SU-DHL-6 (cell line): ENCODE measurements around the gene CHMP6.

Experiments used
- H2AFZ ChIP-seq: fragments of 200-600 bp; sonication (generic); 2 replicates; pipeline ENCODE4 v1.6.1; 2014; ENCODE audit warnings: low read depth, mild to moderate bottlenecking, moderate library complexity, mixed read lengths, antibody characterized with exemption, low read length; ENCODE audit not compliant: severe bottlenecking
- H3F3A ChIP-seq: fragments of 200-600 bp; shearing (Covaris generic); 2 replicates; pipeline ENCODE4 v1.6.0; 2016; ENCODE audit warnings: antibody characterized with exemption, mild to moderate bottlenecking; ENCODE audit not compliant: insufficient read depth
- H3K27ac ChIP-seq: fragments of 200-600 bp; sonication (generic); 2 replicates; pipeline ENCODE4 v1.5.1; 2016; ENCODE audit warnings: low read depth, mild to moderate bottlenecking, low read length, moderate library complexity, mixed read lengths
- H3K27me3 ChIP-seq: fragments of 200-600 bp; sonication (generic), shearing (Covaris generic); 2 replicates; pipeline ENCODE4 v1.6.0; 2014; ENCODE audit warnings: mild to moderate bottlenecking, low read length
- H3K36me3 ChIP-seq: fragments of 200-600 bp; sonication (generic); 2 replicates; pipeline ENCODE4 v1.6.1; 2014; ENCODE audit warnings: mild to moderate bottlenecking, low read length, mixed read lengths
- H3K4me2 ChIP-seq: fragments of 300-600, 200-600 bp; shearing (Covaris generic), sonication (generic); 2 replicates; pipeline ENCODE4 v1.6.0; 2014; ENCODE audit warnings: low read length, low read depth, mild to moderate bottlenecking; ENCODE audit not compliant: poor library complexity, severe bottlenecking
- H3K4me3 ChIP-seq: fragments of 200-600 bp; sonication (generic); 2 replicates; pipeline ENCODE4 v1.5.1; 2014; ENCODE audit warnings: antibody characterized with exemption, low read length, mild to moderate bottlenecking, mixed read lengths; ENCODE audit not compliant: insufficient read depth, poor library complexity, severe bottlenecking
- H3K79me2 ChIP-seq: fragments of 200-600 bp; sonication (generic); 2 replicates; pipeline ENCODE4 v1.6.1; 2014; ENCODE audit warnings: mild to moderate bottlenecking, low read length, moderate library complexity; ENCODE audit not compliant: insufficient read depth
- H3K9ac ChIP-seq: fragments of 200-600 bp; sonication (generic); 2 replicates; pipeline ENCODE4 v1.7.0; 2014; ENCODE audit warnings: mild to moderate bottlenecking, low read length
- H3K9me2 ChIP-seq: fragments of 200-600 bp; sonication (generic); replicated peaks from 2 replicates; pipeline ENCODE4 v1.6.1; 2014; ENCODE audit warnings: low read length; ENCODE audit not compliant: insufficient read depth
- H3K9me3 ChIP-seq: fragments of 200-600 bp; sonication (generic); 2 replicates; pipeline ENCODE4 v1.6.1; 2014; ENCODE audit warnings: low read length, mixed read lengths; ENCODE audit not compliant: insufficient read depth
- H4K20me1 ChIP-seq: fragments of 200-600 bp; sonication (generic); 2 replicates; pipeline ENCODE4 v1.6.1; 2014; ENCODE audit warnings: low read depth, mild to moderate bottlenecking, antibody characterized with exemption, low read length, moderate library complexity, mixed read lengths
- CTCF ChIP-seq: fragments of 200-600 bp; sonication (generic); IDR thresholded peaks from one replicate; pipeline ENCODE4 v1.5.1; 2017; ENCODE audit warnings: antibody characterized with exemption, mild to moderate bottlenecking, low read length, moderate library complexity; ENCODE audit not compliant: insufficient read depth, poor library complexity, severe bottlenecking
- EZH2phosphoT487 ChIP-seq: fragments of 200-600 bp; sonication (generic), shearing (Covaris generic); conservative IDR thresholded peaks from 2 replicates; pipeline ENCODE4 v1.6.1; 2018; ENCODE audit warnings: mild to moderate bottlenecking, antibody characterized with exemption, low read length, moderate library complexity, mixed read lengths

The CHMP6 gene

GRCh38 chr17:80971704-80972304, 19.8 kb upstream of the CHMP6 start:
- H4K20me1 ChIP-seq = no peaks in the 10 kb centered on the region
- no peak for TF ChIP-seq EZH2phosphoT487
- no peak for TF ChIP-seq CTCF
- H3F3A ChIP-seq = no peaks in the 10 kb centered on the region
- no peaks in the 10 kb centered on the region for H3K36me3 ChIP-seq
- no peak overlapping the region for H2AFZ ChIP-seq
- H3K4me2 ChIP-seq = no peak overlapping the region
- no peak overlapping the region for H3K4me3 ChIP-seq
- no peaks in the 10 kb centered on the region for H3K9me3 ChIP-seq
- no peak overlapping the region for H3K9ac ChIP-seq
- no peaks in the 10 kb centered on the region for H3K79me2 ChIP-seq
- H3K27me3 ChIP-seq = no peaks in the 10 kb centered on the region
- H3K9me2 ChIP-seq = no peaks in the 10 kb centered on the region
- H3K27ac ChIP-seq = no peak overlapping the region

- H3K4me2 ChIP-seq = no peak overlapping the region
- no peak overlapping the region for H2AFZ ChIP-seq
- H3F3A ChIP-seq = no peaks in the 10 kb centered on the region
- H3K36me3 ChIP-seq = no peaks in the 10 kb centered on the region
- H4K20me1 ChIP-seq = no peaks in the 10 kb centered on the region
- no peaks in the 10 kb centered on the region for H3K27me3 ChIP-seq
- no peaks in the 10 kb centered on the region for H3K79me2 ChIP-seq
- no peak overlapping the region for H3K9ac ChIP-seq
- no peak overlapping the region for H3K4me3 ChIP-seq
- no peak for TF ChIP-seq EZH2phosphoT487
- no peak for TF ChIP-seq CTCF
- H3K27ac ChIP-seq = no peak overlapping the region
- H3K9me3 ChIP-seq = no peaks in the 10 kb centered on the region
- no peaks in the 10 kb centered on the region for H3K9me2 ChIP-seq
Measured at GRCh38 chr17:80976701-80977100, 14.9 kb upstream of the CHMP6 start.

- Histone ChIP-seq H3K4me2 (no peak overlapping the region), H3F3A (no peaks in the 10 kb centered on the region), H3K27me3 (no peaks in the 10 kb centered on the region), H2AFZ (no peak overlapping the region), H3K9ac (no peak overlapping the region), H4K20me1 (no peaks in the 10 kb centered on the region), H3K27ac (no peak overlapping the region), H3K79me2 (no peaks in the 10 kb centered on the region), H3K9me2 (no peaks in the 10 kb centered on the region), H3K36me3 (no peaks in the 10 kb centered on the region), H3K4me3 (no peak overlapping the region), H3K9me3 (no peaks in the 10 kb centered on the region)
- TF ChIP-seq EZH2phosphoT487 (no peak), CTCF (no peak)
Measured at GRCh38 chr17:80977172-80977571, 14.5 kb upstream of the CHMP6 start.
